A673 (cell line): ENCODE measurements around the gene LCP2.

Experiments
- EZH2 ChIP-seq: fragments of 200-600 bp; sonication (generic); IDR thresholded peaks from 2 replicates; pipeline ENCODE4 v1.6.1; 2017; ENCODE audit warnings: borderline replicate concordance, low read depth, mild to moderate bottlenecking, mixed read lengths, antibody characterized with exemption, low read length; ENCODE audit not compliant: poor library complexity, severe bottlenecking
- TF ChIP-seq, protein P1 (sequence below): fragments of 300-800, 200-600 bp; sonication (generic); conservative IDR thresholded peaks from 2 replicates; pipeline ENCODE4 v1.5.1; 2017; ENCODE audit warnings: low read depth, mild to moderate bottlenecking, antibody characterized with exemption, low read length, moderate library complexity, mixed read lengths

DNA sequence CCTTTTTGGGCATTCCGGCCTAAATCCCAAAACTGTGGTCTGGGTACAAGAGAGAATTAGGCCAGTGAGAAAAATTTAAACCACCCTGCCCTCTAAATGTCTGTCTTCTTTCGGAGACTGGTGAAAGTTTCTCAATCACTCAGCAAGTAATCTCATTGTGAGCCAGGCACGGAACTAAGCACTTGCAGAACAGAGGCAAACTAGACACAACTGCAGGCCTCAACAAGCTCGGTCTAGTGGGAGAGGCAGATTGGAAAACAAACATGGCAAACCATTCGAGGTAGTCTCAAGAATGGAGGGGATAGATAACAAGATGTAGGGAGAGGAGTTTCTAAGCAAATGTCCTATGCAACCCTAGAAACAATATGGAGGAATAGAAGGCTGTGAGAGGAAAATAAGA lies 73.7 kb downstream of the LCP2 start:
- TF ChIP-seq, protein P1, sequence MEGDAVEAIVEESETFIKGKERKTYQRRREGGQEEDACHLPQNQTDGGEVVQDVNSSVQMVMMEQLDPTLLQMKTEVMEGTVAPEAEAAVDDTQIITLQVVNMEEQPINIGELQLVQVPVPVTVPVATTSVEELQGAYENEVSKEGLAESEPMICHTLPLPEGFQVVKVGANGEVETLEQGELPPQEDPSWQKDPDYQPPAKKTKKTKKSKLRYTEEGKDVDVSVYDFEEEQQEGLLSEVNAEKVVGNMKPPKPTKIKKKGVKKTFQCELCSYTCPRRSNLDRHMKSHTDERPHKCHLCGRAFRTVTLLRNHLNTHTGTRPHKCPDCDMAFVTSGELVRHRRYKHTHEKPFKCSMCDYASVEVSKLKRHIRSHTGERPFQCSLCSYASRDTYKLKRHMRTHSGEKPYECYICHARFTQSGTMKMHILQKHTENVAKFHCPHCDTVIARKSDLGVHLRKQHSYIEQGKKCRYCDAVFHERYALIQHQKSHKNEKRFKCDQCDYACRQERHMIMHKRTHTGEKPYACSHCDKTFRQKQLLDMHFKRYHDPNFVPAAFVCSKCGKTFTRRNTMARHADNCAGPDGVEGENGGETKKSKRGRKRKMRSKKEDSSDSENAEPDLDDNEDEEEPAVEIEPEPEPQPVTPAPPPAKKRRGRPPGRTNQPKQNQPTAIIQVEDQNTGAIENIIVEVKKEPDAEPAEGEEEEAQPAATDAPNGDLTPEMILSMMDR: no peak
- no peak for TF ChIP-seq EZH2
